ENCODE data around the gene EGFR.

The EGFR gene

DNA sequence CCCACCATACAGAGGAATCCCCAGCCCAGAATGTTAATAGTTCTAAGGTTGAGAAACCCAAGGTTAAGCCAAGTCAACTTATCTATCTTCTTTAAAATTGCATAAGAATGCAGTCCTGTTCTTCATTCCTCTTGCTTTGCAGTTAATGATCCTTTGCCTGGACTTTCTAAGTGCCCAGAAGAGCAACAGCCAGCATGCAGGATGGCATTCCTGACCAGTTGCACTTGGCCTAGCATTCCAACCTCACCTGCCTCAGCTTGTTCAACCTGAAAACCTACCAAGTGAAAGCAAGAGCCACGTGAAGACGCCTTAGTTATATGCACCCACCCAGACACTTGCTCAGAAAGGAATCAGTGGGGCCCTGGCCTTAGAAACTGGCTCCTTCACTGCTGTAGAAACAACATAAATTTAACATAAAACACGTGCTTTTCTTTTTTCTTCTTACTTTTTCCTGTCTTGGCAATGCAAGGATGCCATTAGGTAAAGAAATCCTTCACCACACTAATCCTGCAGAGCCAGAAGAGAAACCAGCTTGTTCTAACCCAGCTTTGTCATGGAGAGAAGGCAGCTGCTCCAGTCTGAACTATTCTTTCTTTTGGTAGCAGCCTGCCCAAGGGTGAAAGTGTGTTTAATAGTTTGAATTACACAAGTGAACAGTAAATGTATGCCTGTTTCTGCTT is 25.0 kb downstream of the EGFR start:
- no peak for DNase-seq

DNA sequence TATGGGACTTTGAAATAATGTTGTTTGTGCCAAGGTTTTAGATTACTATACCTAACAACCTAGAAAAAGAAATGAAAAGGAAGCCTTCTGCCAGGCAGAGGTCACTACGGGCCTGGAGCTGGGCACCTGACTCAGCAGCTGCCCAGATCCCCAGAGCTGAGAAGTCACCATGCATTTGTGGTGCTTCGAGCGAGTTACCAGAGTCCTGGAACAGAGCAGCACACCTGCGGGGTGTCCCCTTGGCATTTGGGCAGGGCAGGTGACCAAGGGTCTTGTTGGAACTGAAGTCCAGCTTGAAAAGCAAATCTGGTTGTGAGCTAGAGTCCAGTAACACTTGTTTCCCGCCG is 25.5 kb downstream of the EGFR start:
- no peak for DNase-seq

GRCh38 chr7:55044791-55045190 is 26.0 kb downstream of the EGFR start:
- DNase-seq = no peak

DNA sequence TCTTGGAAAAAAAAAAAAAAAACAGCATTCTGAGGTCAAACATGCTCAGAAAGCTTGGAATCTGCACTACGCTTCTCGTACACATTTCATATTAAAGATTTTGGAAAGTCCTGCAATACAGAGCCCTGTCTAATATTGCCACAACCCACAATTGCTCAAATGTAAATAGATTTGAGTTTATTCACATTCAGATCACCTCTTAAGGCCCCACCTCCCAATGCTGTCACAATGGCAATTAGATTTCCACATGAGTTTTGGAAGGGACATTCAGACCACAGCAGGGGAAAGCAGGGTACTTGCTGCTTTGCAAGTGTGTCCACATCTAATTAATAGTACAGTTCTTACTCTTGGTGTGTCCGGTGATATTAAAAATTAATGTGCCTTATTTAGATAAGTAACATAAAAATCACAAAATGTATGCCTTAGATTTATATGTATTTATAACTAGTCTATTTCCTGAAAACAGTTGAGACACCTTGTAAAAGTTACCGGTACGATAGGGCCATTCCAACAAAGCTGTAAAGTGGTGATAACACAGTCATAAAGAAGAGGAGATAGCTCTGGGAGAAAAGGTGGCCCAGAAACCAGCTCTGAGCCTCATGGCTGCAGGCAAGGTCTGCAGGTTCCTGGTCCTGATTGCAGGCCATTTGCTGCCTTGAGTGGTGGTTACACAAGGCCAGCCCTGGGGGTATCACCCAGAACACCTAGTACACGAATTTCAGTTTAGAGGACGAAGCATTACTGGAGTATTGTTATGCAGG is 27.9 kb downstream of the EGFR start:
- DNase-seq = no peak

- no peak for DNase-seq
Observed at GRCh38 chr7:55048221-55048859, 29.5 kb downstream of the EGFR start.

DNA sequence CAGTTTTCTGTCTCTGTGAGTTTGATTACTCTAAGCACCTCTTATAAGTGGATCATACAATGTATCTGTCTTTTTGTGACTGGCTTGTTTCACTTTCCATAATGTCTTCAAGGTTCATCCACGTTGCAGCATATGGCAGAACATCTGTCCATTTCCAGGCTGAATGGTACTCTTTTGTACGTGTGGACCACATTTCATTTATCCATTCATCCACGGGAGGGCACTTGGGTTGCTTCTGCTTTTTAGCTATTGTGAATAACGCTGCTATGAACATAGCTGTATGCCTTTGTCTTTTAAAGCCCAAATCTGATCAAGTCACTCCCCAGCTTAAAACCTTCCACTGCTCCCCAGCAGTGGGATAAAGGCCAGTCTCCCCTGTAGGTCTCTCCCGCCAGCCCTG is 31.5 kb downstream of the EGFR start:
- DNase-seq = peak; percentile 63

GRCh38 chr7:55052081-55052480 is 33.3 kb downstream of the EGFR start:
- no peak for DNase-seq

GRCh38 chr7:55052741-55053427 is 34.1 kb downstream of the EGFR start:
- no peak for DNase-seq

DNA sequence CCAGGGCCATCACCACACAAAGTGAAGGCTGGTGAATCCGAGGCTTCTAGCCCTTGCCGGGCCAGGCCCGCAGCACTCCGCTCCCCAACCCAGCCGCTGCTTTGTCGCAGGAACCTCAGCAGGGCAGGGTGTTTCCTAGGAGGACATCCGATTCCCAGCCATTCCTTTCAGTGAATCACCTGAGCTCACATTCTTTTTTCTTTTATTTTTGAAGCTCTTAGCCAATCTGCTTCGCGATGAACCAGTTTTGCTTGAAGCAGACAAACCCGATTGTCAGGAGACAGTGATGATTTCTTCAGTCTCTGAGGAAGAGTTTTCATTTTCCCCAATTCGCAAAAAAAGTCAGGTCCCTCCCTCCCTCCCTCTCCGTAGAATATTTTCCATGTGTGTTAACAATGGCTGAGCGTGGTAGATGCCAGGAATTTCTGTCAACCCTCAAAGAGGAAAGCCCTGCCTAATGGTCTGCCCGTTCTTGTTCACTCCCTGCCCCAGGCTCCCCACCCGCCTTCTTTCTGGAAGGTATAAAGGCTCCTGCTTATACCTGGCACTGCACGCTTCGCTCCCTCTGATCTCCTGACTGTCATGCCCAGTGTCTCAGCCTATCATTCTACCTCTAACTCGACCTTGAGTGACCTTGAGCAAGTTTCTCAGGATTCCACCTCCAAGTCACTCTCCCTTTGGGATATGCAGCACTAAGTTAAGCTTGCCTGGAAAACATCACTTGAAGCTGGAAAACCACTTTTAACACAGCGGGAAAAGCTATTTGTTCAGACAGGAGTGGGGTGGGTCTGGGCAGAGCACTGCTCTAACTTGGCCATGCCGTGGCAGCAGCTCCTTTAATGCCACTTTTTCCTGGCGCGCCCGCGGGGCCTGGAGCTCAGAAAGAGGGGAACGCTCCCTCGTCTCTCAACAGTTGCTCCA is 35.1 kb downstream of the EGFR start:
- no peak for DNase-seq

- DNase-seq = no peak
Observed at GRCh38 chr7:55054758-55055157, 35.9 kb downstream of the EGFR start.

GRCh38 chr7:55055479-55055878 is 36.7 kb downstream of the EGFR start:
- no peak for DNase-seq

GRCh38 chr7:55056068-55056467 is 37.3 kb downstream of the EGFR start:
- DNase-seq = no peak

DNA sequence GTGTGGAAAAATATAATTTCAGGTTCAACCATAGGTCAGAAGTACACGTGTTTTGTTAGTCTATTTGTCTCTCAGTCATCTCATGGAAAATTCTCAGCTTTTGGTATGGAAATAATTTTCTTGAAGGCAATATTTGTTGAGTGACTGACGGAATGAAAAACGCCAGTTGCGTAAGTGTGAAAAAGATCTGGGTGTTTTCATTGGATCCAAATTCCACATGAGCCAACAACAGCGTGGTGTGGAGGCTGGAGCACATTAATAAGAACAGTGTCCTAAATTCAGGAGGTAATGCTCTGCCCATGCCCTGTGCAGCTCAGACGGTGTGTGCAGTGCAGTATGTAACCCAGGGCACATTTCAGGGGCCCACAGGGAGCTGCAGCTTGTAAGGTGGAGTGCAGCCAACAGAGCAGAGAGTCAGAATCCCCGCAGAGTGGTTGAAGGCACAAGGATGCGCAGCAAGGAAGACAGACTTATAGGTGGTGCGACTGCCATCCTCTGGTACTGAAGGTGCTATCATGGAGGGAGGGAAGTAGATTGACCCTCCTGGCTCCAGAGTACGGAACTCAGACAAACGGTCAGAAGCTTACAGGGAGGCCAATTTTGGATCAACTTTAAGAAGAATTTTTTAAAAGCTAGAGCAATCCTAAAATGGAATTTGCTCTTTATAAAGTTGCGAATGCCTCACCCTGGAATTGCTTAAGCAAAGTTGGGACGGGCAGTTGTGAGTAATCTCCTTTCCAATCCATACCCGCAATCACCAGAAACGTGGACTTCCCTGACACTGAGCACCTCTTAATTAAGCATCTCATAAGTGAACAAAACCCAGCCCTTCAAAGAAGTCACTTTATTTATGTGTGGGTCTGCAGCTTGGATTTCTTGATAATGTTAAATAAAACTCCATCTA is 38.0 kb downstream of the EGFR start:
- no peak for DNase-seq

GRCh38 chr7:55058314-55058713 is 39.5 kb downstream of the EGFR start:
- DNase-seq = no peak

DNA sequence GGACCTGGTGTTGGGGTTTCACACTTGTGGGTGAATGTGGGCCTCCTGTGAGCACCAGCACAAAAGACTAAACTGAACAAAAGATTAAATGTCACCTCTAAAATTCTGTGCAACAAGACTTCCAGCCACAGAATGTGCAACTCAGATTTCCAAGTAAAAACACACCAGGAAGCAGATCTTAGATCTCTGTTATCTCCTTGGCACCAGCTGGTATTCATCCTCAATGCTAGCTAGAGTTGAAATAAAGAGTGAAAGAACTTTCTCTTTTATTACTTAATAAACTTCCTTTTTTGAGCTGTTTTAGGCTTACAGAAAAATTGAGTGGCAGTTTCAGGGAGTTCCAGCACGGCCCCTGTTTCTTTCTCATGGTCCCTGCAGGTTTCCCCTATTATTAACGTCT is 40.2 kb downstream of the EGFR start:
- no peak for DNase-seq

GRCh38 chr7:55060085-55060484 is 41.3 kb downstream of the EGFR start:
- no peak for DNase-seq

DNA sequence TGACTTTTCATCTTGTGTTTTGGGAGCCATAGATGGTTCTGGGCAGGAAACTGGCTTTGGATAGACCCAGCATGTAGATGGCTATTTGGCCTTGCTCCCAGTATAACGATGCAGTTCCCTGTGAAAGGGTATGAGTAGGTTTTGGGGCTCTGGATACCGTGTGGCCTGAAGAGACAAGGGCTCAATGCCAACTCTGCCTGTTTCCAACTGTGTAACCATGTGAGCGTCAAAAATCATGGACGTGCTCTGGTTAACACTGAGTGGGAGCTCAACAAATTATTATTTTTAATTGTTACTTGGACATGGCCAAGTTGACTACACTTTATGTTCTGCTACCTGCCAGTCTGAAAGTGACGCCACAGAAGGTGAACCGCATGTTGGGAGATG is 41.8 kb downstream of the EGFR start:
- DNase-seq = no peak

DNA sequence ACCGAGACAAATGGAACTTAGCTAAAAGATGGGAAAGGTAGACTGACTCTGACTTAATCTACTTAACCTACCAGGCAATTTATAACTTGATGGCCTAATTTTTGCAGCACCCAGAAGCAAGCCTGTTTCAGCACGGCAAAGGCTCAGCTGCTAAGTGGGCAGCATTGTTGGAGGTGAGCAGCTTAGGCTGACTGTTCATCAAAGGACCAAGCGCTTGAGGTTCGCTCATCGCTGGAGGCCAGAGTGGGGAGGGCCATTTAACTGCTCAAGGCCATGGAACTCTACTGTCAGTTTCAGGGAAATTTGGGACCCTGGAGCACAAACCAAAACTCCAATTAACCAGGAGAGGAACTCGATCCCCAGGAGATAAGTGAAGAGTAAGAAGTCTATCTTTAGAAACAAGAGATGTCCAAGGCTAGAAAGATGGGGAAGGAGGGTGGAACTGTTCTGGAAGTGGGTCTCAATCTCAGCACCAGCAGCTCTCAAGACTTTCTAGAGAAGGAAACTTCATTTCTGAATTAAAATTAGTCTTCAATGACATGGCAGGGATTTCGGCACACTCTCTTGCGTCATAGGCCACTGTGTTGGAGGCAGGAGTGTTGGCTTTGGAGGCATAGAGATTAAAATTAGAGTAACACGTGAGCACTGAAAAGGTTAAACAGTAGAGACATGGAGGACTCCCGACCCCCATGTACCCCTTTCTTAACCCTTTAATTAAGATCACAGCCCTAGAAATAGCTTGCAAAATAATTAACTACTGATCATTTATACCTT is 43.1 kb downstream of the EGFR start:
- no peak for DNase-seq

- DNase-seq = no peak
Observed at GRCh38 chr7:55063061-55063460, 44.2 kb downstream of the EGFR start.

- DNase-seq = no peak
Observed at GRCh38 chr7:55063633-55064032, 44.8 kb downstream of the EGFR start.

DNA sequence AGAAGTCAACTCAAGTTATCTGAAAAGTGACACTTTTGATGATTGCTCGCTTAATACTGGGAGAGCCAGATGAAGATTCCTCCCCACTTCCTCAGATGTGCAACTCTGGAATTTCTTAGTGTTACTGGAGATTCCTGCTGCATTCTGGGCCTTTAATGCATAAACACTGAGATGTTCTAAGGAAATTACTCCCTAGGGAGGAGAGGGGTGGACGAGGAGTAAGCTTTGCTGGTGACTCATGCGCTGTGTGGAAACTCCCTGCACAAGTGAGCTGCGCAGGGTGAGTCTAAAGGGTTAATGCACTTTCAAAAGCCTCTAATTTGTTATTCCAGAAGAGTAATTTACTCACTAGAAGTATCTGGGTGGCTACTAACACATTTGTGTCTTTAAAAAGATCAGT is 46.3 kb downstream of the EGFR start:
- no peak for DNase-seq
